Brain pericyte (primary cell): ENCODE data around the gene CRK.
"Not testable (repeated sequence)": the region's sequence is repeated elsewhere in the genome, so short reads cannot be mapped to it uniquely, and the experiment has no call there.

Source experiments
- DNase-seq: peaks from one replicate; pipeline ENCODE4 v3.0.0-alpha.2; 2012; ENCODE audit warnings: low read depth, low spot score

The CRK gene

GRCh38 chr17:1387490-1388227 is 68.4 kb downstream of the CRK start:
- DNase-seq = not testable (repeated sequence)

- not testable (repeated sequence) for DNase-seq
These were observed 69.3 kb downstream of the CRK start for GRCh38 chr17:1386675-1387190.

- DNase-seq = no peak
These were observed 69.8 kb downstream of the CRK start for GRCh38 chr17:1386265-1386664.

GRCh38 chr17:1385861-1386260 is 70.2 kb downstream of the CRK start:
- DNase-seq = no peak

GRCh38 chr17:1384905-1385435 is 71.1 kb downstream of the CRK start:
- DNase-seq = no peak

- no peak for DNase-seq
These were observed 76.1 kb downstream of the CRK start for GRCh38 chr17:1379930-1380313.

- no peak for DNase-seq
These were observed 76.7 kb downstream of the CRK start for GRCh38 chr17:1379208-1379929.

- not testable (repeated sequence) for DNase-seq
These were observed 77.6 kb downstream of the CRK start for GRCh38 chr17:1378476-1378860.

- no peak for DNase-seq
These were observed 78.7 kb downstream of the CRK start for GRCh38 chr17:1377334-1377733.

GRCh38 chr17:1376061-1376460 is 80.0 kb downstream of the CRK start:
- no peak for DNase-seq

GRCh38 chr17:1375615-1376014 is 80.4 kb downstream of the CRK start:
- no peak for DNase-seq

GRCh38 chr17:1374431-1375177 is 81.4 kb downstream of the CRK start:
- DNase-seq = no peak

GRCh38 chr17:1373707-1374237 is 82.3 kb downstream of the CRK start:
- DNase-seq = no peak

GRCh38 chr17:1372618-1373017 is 83.4 kb downstream of the CRK start:
- no peak for DNase-seq

- no peak for DNase-seq
These were observed 84.0 kb downstream of the CRK start for GRCh38 chr17:1371893-1372590.
